ENCODE measurements around the gene JAM3. TPM values are rescaled to one million over a fixed set of nuclear protein-coding genes. Genes with fewer than 3 reads are reported as not detected.

The JAM3 gene
- total RNA-seq, 1 experiment from 2014 or later, result 45.4 TPM

- TF ChIP-seq SIN3A (IDR thresholded peaks at IDR 0.05; ENCODE audit: borderline replicate concordance, insufficient read depth, low read depth, low read length), result no peak
- no peak for TF ChIP-seq CTCF (IDR thresholded peaks at IDR 0.05)
- TF ChIP-seq POLR2AphosphoS5 (IDR thresholded peaks at IDR 0.05; ENCODE audit: low read depth, low read length), result no peak
- no peak for TF ChIP-seq REST (IDR thresholded peaks at IDR 0.05; ENCODE audit: insufficient read depth in 1 of 2, low read depth in 2 of 2, low read length in 1 of 2)
- TF ChIP-seq TCF7L2 (IDR thresholded peaks at IDR 0.05; ENCODE audit: low read depth, low read length), result no peak
- H3K4me1 ChIP-seq (ENCODE audit: control insufficient read depth, insufficient read depth, low read length), result no peaks in the 10 kb centered on the region
- CTCF ChIA-PET, result interaction anchor here (0.6 kb wide), 1 partner anchor 120 kb away, joined by 11 read pairs; no protein-coding TSS in a partner anchor
- no peak overlapping the region for H3K4me3 ChIP-seq (ENCODE audit: low read depth in 2 of 2, low read length in 2 of 2)
- H3K27ac ChIP-seq (ENCODE audit: low read length), result no peak overlapping the region
- in situ Hi-C loops (cut with HindIII; ENCODE audit: low pct_unique_long_range_greater_than_20kb, low sequenced_read_pairs), result no loop called here
- DNase-seq (ENCODE audit: low read depth, low spot score) (no peak), ATAC-seq (no peak)
- POLR2A ChIA-PET, result no interaction called here
- BruUV-seq (replicated peaks), result no TSS peak
- H3K9me3 ChIP-seq (ENCODE audit: control insufficient read depth, insufficient read depth, low read depth, low read length), result no peaks in the 10 kb centered on the region
- H3K36me3 ChIP-seq (ENCODE audit: control insufficient read depth, insufficient read depth, low read length), result no peaks in the 10 kb centered on the region
- peaks cover 33% of the 10 kb centered on the region for H3K27me3 ChIP-seq (ENCODE audit: control insufficient read depth, insufficient read depth, low read length)
- intact Hi-C loops (cut with micrococcal nuclease; ENCODE audit: unreplicated experiment), result no loop called here
Measured at GRCh38 chr11:134020598-134020997, 48.3 kb upstream of the JAM3 start.

- Histone ChIP-seq H3K27ac (ENCODE audit: low read length) (no peak overlapping the region), H3K4me3 (ENCODE audit: low read depth in 2 of 2, low read length in 2 of 2) (no peak overlapping the region), H3K4me1 (ENCODE audit: control insufficient read depth, insufficient read depth, low read length) (no peaks in the 10 kb centered on the region), H3K27me3 (ENCODE audit: control insufficient read depth, insufficient read depth, low read length) (peaks cover 26% of the 10 kb centered on the region), H3K36me3 (ENCODE audit: control insufficient read depth, insufficient read depth, low read length) (no peaks in the 10 kb centered on the region), H3K9me3 (ENCODE audit: control insufficient read depth, insufficient read depth, low read depth, low read length) (no peaks in the 10 kb centered on the region)
- TF ChIP-seq SIN3A (IDR thresholded peaks at IDR 0.05; ENCODE audit: borderline replicate concordance, insufficient read depth, low read depth, low read length) (no peak), POLR2AphosphoS5 (IDR thresholded peaks at IDR 0.05; ENCODE audit: low read depth, low read length) (no peak), TCF7L2 (IDR thresholded peaks at IDR 0.05; ENCODE audit: low read depth, low read length) (no peak), CTCF (IDR thresholded peaks at IDR 0.05) (no peak), REST (IDR thresholded peaks at IDR 0.05; ENCODE audit: insufficient read depth in 1 of 2, low read depth in 2 of 2, low read length in 1 of 2) (no peak)
- in situ Hi-C loops (cut with HindIII; ENCODE audit: low pct_unique_long_range_greater_than_20kb, low sequenced_read_pairs), result no loop called here
- ATAC-seq (no peak), DNase-seq (ENCODE audit: low read depth, low spot score) (no peak)
- intact Hi-C loops (cut with micrococcal nuclease; ENCODE audit: unreplicated experiment), result no loop called here
- POLR2A ChIA-PET, result no interaction called here
- CTCF ChIA-PET, result no interaction called here
- BruUV-seq (replicated peaks), result no TSS peak
Measured at GRCh38 chr11:134021326-134021725, 47.5 kb upstream of the JAM3 start.
